NCI-H187 treated with DMSO at 0.1 percent for 48 hours (cell line): Measurements from ENCODE around the gene CDHR2.
"Not testable (repeated sequence)": the region's sequence is repeated elsewhere in the genome, so short reads cannot be mapped to it uniquely, and the experiment has no call there.

Experiments used
- DNase-seq: peaks from one replicate; lab custom pipeline; 2025; lab: John Stamatoyannopoulos, UW

The CDHR2 gene

DNA sequence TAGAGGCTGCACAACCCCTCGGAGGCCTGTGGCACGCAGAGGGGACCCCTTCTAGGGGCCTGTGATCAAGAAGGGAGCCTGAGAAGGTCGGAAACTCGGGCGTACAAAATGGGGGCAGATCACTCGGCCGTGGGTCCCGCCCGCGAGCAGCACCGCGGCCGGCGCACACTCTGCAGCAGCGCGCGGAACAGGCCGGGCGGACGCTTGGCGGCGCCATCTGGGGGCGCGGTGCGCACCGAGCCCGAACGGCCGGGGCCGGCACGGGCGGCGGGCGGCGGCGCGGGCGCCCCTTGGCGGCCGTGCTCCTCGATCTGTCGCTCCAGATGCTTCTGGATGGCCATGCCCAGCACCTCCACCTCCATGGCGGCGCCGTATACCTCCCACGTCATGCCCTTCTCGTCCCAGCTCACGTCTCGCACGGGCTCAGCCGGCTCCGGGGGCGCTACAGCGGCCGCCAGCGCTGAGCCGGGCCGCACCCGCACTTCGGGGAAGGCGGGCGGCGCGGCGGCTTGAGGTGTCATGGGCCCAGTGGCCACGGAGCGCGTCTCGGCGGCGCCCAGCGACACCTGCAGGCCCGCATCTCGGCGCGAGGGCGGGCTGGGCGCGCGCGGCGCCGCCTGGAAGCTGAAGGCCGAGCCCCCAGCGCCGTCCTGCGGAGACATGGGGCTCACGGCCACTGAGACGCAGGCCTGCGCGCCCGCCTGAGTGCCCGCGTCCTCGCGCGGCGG is 47.7 kb downstream of the CDHR2 start:
- no peak for DNase-seq

DNA sequence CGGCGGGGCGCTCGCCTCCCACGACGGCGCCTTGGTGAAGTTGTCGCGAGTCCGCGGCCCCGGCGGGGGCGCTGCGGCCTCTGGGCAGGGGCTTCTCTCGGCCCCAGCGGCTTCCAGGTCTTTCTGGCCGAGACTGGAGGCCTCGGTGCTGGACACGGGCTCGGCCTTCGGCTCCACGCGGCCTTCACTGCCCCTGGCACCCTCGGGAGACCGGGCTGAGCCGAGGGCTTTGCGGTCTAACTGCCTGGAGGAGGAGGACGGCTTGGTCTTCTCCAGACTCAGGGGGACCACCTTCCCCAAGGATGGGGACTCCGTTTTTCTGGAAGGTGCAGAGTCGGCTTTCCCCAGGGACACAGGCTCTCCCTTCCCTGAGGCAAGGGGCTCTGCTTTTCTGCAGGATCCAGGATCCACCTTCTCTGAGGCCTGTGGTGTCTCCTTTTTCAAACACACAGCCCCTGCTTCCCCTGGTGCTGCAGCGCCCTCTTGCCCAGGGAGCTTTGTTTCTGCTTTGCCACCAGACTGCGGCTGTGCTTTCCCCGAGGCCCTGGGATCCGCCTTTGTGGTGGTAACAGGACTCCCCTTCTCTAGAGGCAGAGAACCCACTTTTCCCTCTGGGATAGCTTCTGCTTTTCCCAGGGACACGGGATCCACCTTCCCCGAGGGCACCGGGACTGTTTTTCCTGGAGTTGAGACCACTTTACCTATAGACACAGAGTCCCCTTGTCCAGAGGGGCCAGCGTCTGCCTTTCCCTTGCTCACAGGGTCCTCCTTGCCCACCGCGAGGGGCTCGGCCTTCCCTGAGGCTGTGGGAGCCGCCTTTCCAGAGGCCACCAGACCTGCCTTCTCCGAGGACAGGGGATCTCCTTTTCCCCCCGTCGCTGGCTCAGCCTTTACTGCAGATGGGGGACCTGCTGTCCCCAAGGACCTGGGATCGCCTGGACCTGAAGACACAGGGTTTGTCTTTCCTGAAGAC is 48.6 kb downstream of the CDHR2 start:
- DNase-seq, result no peak

DNA sequence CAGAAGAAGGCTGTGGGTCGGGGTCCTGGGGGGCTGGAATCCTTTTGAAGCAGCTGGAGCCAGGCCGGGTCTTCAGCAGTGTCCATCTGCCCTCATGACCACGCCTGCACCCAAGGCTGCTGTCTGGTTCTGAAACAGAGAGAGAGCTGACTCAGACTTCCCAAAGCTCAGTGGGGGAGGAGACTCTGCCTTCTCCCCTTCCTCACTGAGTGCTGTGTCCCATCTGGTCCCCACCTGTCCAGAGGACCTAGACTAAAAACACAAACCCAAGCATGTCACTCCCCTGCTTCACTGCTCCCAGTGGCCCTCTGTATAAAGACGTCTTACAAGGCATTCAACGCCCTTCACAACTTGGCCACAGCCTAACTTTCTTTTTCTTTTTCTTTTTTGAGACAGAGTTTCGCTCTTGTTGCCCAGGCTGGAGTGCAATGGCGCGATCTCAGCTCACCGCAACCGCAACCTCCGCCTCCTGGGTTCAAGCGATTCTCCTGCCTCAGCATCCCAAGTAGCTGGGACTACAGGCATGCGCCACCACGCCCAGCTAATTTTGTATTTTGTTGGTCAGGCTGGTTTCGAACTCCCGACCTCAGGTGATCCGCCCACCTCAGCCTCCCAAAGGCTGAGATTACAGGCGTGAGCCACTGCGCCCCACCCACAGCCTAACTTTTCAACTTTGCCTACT is 50.7 kb downstream of the CDHR2 start:
- DNase-seq, result not testable (repeated sequence)

DNA sequence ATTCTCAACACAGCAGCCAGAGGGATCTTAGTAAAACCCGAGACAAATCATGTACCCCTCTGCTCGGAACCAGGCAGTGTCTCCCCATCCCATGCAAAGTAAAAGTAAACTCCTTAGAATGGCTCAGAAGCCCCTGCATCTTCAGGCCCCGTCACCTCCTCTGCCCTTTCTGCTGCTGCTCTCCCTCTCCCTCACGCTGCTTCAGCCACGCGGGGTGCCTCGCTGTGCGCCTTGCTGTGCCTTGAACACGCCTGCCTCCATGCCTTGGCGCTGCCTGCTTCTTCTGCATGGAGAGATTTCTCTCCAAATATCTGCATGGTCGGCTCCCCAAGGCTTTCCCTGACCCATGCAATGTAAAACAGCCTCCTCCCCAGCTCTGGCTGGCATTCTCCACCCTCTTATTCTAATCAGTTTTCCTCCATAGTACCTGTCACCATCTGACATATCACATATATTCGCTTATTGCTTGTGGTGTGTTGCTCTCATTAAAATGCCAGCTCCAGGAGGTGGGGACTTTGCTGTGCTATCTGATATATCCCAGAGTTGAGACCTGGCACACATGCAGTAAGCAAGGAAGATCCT is 52.9 kb downstream of the CDHR2 start:
- DNase-seq, result no peak

- DNase-seq, result no peak
Observed at GRCh38 chr5:176603091-176603490, 53.9 kb downstream of the CDHR2 start.

- no peak for DNase-seq
Observed at GRCh38 chr5:176606032-176606431, 56.9 kb downstream of the CDHR2 start.

- DNase-seq, result no peak
Observed at GRCh38 chr5:176606875-176607274, 57.7 kb downstream of the CDHR2 start.

- DNase-seq, result no peak
Observed at GRCh38 chr5:176608142-176608705, 59.1 kb downstream of the CDHR2 start.

DNA sequence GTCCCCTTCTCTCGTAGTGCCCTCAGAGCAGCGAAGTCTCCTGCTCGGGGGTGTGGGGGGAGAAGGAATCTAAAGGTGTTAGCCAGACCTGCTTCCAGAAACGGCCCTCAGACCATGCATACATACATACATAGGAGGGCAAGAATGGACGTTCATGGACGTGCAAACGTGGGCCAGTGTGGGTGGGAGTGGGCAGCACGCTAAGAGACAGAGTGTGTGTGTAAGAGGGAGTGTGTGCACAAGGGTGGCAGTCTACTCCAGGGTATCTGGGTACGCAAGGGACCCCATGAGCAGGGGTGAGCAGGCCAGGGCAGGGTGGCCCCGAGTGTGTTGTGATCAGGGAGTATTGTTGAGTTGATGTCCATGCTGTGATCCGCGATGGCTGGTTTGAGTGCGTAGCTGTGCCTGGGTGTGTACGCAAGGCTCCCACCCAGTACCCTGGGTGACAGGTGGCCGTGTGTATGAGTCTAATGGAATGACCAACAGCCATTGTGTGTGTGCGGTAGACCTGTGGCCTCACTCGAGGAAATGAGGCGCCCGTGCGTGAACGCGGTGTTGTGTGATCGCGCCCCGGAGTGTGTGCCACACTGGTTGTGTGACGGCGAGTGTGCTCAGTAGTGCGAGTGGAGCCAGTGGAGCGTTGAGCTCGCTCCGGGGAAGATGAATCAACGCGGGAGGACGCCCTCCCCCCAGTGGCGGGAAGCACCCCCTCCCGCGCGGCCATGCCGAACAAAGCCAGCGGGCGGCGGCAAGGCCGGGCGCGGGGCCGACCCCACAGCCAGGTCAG is 60.0 kb downstream of the CDHR2 start:
- DNase-seq, result no peak

GRCh38 chr5:176609724-176610434 is 60.7 kb downstream of the CDHR2 start, which contains the start of gene GPRIN1:
TSS of gene GPRIN1 (minus strand) at chr5:176610156. CDS start at chr5:176599834, 10,322 bp downstream.
- DNase-seq, result no peak

DNA sequence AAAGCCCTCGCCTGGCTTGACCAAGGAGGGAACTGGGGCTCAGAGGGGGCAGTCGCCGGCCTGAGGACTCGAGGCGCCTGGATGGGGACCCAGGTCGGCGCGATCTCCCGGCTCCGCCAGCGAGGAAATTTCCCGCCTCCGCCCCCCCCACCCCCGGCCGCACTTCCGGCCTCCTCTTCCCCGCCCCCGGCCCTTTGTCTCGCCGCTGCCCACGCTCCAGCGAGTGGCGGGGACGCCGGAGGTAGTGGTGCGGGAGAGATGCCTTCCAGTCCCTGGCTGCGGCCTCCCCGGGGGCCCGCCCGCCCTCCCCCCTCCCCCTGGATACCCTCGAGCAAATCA is 61.3 kb downstream of the CDHR2 start:
- DNase-seq, result no peak

- DNase-seq, result no peak
Observed at GRCh38 chr5:176611435-176611834, 62.3 kb downstream of the CDHR2 start.

- DNase-seq, result no peak
Observed at GRCh38 chr5:176612008-176612407, 62.9 kb downstream of the CDHR2 start.

DNA sequence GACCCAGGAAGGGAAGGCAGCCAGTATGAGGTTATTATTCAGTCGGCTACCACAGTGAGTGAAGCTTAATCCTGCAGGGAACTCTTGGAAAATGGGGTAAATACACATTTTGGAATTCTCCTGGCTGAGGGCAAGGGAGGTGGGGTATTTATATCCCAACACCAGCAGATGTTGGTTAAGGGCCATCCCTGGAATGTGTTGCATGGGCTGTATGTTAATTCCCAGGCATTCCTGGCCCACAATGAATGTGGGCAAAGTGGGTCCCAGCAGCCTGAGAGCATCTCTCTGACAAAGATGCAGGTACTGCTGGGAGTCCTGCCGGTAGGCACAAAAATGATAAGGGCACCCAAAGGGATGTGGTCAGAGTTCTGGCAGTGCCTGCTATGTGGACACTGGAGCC is 63.7 kb downstream of the CDHR2 start:
- no peak for DNase-seq

DNA sequence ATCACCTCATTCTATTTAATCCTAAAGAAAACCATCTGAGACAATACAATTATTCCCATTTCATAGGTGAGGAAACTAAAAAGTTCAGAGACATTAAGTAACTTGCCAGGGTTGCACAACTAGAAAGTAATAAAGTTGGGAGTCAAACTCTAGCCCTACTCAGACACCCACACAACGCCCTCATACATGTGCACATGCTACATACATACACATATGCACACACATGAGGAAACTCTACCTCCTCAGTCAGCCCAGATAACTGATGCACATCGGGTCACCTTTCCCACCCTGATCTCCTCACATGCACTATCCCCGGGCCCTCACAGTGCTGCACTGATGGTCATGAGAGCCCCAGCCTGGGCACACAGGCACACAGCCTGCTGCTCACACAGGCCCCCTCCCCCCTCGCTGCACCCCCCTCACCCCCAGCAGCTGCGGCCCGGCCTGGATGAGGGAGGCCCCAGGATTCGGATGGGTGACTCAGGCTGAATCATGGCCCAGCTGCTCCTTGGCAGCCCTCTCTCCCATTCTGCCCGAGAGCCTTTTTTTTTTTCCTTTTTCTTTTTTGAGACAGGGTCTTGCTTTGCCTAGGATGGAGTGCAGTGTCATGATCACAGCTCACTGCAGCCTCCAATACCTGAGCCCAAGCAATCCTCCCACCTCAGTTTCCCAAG is 65.8 kb downstream of the CDHR2 start:
- DNase-seq, result no peak

GRCh38 chr5:176616511-176616910 is 67.4 kb downstream of the CDHR2 start:
- no peak for DNase-seq

DNA sequence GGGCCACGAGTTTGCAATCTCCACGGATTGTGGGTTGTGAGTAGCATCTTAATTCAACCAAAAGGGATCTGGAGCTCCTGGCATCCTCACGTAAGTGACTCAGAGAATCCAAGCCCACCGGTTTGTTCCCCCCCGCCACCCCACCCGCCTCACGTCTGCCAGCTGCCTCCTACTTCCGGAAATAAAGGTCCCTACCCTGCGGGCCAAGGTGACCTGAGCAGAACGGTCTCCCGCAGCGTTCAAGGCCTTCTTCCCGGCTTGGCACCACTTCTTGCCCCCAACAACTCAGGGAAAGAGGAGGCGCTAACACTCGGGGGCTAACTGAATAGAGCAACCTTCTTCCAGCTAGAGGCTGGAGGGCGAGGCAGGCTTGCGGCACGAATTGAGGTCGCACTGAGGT is 69.6 kb downstream of the CDHR2 start:
- DNase-seq, result no peak

- peak; percentile 26 for DNase-seq
Observed at GRCh38 chr5:176619203-176619568, 70.0 kb downstream of the CDHR2 start.

DNA sequence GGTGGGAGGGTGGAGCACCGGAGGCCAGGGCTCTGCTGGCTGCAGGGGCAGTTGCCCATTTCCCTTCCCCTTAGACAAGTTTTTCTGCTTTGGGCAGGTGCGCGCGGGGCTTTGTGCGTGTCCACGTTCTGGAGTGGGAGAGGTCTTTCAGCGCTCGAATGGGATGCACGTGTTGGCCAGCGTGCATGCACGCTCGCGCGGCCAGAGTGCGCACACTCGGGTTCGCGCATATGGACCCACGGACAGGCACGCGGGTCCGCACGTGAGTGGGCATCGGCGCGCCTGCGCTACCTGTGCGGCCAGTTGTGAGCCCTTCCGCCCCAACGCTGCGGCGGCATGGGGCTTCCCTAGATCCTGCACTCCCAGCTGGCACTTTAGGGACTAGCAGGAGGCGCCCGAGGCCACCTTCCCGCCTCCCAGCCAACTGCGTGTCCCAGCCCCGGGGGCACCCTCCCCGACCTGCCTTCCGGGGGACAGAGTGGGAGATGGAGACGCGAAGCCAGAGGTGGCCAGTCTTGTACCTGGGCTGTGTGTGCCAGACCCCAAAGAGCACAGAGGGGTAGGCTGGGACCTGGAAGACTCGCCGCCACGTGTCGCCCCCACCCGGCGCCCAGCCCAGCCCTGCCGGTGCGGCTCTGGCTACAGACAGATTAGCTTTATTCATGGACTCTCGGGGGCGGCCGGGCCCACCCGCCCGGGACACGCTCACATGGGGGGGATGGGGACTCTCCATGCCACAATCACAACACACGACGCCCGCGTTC is 70.6 kb downstream of the CDHR2 start:
- DNase-seq, result no peak
